DND-41 (cell line): ENCODE measurements around the gene CCDC81.

Experiments
- EZH2 ChIP-seq: IDR thresholded peaks from 3 replicates; pipeline ENCODE4 v1.6.1; 2012; ENCODE audit warnings: borderline replicate concordance, low read depth, mild to moderate bottlenecking, moderate library complexity, low read length, inconsistent platforms; ENCODE audit not compliant: severe bottlenecking
- TF ChIP-seq, protein P1 (sequence below): IDR thresholded peaks from 2 replicates; pipeline ENCODE4 v1.5.1; 2012; ENCODE audit warnings: borderline replicate concordance, low read length, moderate library complexity, mild to moderate bottlenecking; ENCODE audit not compliant: poor library complexity, severe bottlenecking; ENCODE audit errors: extremely low read depth

DNA sequence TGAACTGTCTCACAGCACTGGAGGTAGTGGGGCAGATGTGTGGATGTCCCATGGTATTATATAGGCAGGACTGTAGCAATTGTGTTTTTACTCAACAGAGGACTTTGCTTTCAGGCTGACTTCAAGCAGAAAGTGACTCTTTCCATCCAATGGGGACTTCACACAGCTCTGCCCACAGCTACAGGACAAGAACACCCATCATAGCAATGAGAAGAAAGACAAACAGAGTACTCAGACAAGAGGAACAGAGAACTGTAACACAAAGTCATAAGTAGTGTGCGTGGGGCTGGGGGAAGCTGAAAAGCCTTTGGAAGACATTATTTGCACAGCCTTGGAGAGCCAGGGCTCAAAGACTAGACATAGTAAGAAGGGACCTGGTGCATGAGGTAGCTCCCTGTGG is 70.3 kb downstream of the CCDC81 start:
- TF ChIP-seq, protein P1, sequence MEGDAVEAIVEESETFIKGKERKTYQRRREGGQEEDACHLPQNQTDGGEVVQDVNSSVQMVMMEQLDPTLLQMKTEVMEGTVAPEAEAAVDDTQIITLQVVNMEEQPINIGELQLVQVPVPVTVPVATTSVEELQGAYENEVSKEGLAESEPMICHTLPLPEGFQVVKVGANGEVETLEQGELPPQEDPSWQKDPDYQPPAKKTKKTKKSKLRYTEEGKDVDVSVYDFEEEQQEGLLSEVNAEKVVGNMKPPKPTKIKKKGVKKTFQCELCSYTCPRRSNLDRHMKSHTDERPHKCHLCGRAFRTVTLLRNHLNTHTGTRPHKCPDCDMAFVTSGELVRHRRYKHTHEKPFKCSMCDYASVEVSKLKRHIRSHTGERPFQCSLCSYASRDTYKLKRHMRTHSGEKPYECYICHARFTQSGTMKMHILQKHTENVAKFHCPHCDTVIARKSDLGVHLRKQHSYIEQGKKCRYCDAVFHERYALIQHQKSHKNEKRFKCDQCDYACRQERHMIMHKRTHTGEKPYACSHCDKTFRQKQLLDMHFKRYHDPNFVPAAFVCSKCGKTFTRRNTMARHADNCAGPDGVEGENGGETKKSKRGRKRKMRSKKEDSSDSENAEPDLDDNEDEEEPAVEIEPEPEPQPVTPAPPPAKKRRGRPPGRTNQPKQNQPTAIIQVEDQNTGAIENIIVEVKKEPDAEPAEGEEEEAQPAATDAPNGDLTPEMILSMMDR: no peak
- no peak for TF ChIP-seq EZH2
